HG03460 (cell line): Measurements from ENCODE around the gene WBP1L.
A peak's percentile ranks its signal among the peaks of the same experiment; 100 is the strongest.

Experiments used
- ATAC-seq: cut with Tn5 transposase; IDR thresholded peaks from one replicate; pipeline ENCODE4 v1.9.1; 2021; ENCODE audit not compliant: unreplicated experiment

The WBP1L gene

DNA sequence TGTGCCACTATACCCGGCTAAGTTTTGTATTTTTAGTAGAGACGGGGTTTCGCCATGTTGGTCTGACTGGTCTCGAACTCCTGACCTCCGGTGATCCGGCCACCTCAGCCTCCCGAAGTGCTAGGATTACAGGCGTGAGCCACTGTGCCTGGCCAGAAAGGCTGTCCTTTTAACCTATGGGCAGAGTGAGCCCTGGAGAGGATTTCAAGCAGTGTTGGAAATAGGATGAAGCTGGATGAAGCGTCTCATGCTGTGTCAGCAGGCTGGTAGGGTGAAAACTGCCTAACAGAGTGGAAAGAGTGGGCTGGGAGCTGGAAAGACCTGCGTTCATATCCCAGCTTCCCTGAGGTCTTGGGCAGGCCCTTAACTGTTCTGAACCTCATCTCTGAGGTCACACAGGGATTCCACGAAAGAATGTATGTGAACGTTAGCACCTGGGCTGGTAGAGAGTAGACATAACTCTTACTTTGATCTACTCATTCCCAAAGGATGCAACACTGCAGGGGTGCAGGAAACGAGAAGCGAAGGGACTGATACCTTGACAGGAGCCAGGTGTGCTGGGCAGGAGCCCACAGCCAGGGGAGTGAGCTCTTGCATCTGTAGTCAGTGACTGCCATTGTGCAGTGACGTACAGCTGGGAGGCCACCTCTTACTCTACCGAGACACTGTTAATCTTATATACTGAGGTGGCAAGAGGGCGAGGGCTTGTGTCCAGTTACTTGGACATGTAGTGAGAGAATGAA is 34.1 kb downstream of the WBP1L start:
- ATAC-seq: no peak

- ATAC-seq: no peak
Measured at GRCh38 chr10:102778781-102779180, 35.0 kb downstream of the WBP1L start.

GRCh38 chr10:102779680-102780526 is 36.2 kb downstream of the WBP1L start:
- no peak for ATAC-seq

DNA sequence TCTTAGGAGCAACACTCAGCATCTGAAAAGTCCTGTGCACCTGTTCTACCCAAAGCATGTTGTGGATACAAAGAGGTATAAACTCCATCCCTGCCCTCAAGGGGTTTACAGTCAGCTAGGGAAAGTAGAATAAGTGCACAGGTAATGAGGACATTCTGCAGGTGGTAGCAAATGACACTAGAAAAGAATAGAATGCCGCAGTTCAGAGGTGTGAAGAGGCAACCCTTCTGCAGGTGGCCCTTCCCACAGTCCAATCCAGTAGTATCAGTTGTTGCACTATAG is 36.7 kb downstream of the WBP1L start:
- ATAC-seq: no peak

DNA sequence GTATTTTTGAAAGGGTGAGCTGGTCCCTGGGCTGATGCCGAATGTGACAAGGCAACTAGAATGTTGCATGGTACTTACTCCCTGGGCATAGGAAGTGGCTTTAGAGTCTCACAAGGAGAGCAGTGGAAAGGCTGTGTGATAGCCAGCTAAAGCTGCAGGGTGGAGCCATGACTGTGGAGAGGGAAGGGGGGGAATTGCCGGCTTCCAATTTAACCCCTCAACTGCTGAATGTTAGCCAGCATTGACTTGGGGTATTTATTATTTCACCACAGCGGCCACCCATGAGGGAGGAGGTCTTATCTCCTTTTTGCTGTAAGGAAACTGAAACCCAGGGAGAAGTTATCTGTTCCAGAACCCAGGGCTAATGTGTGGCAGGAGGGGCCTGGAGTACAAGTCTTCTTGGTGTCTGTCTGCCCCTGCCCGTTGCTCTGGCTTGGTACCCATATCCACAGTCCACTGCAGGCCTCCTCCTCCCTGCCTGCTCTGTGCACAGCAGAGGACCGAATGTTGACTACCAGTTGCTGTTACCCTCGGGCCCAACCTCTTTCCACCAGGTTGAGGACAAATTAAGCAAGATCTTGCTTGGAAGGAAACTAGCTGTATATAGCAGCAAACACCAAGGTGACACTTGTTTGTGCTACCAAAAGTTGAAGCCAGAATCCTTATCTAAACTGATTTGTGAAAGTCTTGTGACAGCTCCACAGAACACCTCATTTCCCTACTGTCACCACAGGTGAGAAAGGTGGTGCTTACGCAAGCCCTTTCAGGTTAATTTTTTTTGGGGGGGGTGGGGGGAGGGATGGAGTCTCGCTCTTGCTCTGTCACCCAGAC is 37.6 kb downstream of the WBP1L start:
- no peak for ATAC-seq

DNA sequence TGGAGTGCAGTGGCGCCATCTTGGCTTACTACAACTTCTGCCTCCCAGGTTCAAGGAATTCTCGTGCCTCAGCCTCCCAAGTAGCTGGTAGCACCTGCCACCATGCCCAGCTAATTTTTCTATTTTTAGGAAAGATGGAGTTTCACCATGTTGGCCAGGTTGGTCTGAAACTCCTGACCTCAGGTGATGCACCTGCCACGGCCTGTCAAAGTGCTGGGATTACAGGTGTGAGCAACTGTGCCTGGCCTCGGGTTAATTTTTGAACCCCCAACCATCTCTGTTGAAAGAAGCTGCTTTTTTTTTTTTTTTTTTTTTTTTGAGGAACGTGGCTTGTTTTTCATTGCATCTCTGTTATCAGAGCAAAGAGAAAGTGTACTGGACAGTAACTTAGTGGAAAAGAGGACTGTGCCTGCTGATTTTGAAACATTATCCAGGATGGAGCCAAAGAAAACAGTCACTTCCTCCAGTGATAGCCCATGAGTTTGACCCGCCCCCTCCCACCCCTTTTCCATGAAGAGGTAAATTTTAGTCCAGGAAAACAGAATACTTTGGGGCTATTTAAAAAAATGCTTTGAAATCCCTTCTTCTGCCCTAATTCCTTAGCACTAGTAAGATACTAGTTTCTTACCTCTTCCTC is 38.3 kb downstream of the WBP1L start:
- no peak for ATAC-seq

- no peak for ATAC-seq
Measured at GRCh38 chr10:102782673-102783551, 39.2 kb downstream of the WBP1L start.

DNA sequence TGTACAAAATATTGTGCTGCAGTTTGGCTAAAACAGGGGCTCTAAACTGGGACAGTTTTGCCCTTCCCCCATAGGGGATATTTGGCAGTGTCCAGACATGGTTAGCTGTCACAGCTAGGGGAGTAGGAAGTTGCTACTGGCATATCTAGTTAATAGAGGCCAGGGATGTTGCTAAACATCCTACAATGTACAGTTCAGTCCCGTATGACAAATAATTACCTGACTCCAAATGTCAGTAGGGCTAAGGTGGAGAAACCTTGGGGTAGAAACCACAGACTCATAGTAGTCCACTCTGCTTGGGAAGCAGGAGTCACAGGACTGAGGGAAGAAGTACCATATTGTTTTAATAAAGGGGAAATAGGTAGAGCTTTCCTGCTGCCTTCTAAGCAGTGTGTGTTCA is 39.8 kb downstream of the WBP1L start:
- ATAC-seq: no peak

GRCh38 chr10:102785818-102786217 is 42.1 kb downstream of the WBP1L start:
- ATAC-seq: no peak

DNA sequence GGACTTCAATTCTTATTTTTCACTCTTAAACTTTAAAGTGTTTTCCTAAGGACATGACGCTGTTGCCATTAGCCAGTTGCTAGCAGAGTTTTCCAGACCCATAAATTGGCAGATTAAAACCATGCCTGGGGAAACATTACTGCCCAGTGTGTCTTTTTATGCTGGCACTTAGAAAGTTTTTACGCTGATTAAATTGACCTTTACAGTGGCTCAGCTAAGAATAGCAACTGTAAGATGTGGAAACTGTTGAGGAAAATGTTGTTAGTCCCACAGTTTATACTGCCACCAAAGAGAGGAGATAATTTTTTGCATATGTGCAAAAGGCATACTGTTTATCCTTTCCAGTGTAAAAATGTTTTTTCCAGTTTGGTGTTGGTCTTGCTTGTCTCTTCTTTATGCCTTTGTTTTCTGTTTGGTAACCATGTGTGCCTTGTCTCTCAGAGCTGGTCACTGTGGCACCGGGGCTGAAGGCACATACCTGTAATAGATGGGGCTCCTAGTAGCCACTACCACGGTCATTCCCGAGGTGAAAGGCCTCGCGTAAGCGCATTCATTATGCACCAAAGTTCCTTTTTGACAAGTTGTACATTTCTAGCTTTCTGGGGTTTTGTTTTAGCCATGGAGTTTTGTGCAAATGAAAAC is 48.1 kb downstream of the WBP1L start:
- no peak for ATAC-seq

GRCh38 chr10:102795453-102796406 is 52.0 kb downstream of the WBP1L start:
- peak; percentile 28 for ATAC-seq

DNA sequence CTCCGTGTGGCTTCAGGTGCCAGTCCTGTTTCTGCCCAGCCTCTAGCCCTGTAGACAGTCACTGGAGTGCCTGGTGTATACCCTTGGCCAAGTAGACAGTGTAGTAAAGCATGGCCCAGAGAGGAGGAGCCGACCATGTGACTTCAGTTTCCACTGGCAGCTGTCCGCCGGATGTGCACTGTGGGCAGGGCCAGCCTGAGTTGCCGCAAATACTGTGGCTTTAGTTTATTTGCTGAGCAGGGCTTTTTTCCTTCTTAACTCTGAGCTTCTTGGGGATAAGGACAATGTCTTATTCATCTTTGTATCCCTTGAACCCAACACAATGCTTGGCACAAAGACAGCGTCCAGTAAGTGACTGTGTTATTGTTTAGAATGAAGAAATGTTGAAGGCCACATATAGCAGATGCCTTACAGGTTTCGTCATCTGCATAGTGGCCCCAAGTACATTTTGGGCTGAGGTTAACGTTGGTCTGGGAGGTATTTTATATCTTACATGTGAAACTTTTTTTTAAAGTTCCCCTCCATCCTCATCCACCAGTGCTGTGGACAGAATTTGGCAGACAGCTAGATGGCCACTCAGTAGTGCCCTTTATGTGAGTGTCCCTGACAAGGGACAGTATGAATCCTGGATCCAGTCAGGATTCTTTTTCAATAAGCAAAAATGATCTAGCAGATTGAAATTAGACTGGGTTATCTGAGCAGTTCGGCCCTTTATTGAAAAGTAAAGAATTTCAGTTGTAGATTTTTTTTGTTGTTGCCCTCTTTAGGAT is 52.8 kb downstream of the WBP1L start:
- ATAC-seq: peak; percentile 98

GRCh38 chr10:102799691-102800471 is 56.1 kb downstream of the WBP1L start:
- ATAC-seq: no peak

- no peak for ATAC-seq
Measured at GRCh38 chr10:102800611-102801335, 57.0 kb downstream of the WBP1L start.

GRCh38 chr10:102801496-102801895 is 57.7 kb downstream of the WBP1L start:
- no peak for ATAC-seq

- ATAC-seq: no peak
Measured at GRCh38 chr10:102801978-102802377, 58.2 kb downstream of the WBP1L start.
